Aorta (tissue), 5 donors: Measurements from ENCODE around the gene SNX20. TPM values are rescaled to one million over a fixed set of nuclear protein-coding genes. Genes with fewer than 3 reads are reported as not detected.

Experiments used
- ATAC-seq: fragments of 200-7000 bp; cut with Tn5 transposase; one replicate; pipeline ENCODE4 v1.9.1; 2022; ENCODE audit warnings: moderate library complexity; ENCODE audit not compliant: low FRiP score
- DNase-seq, 2 donors: peaks; one replicate each; pipeline ENCODE4 v3.0.0-alpha.2; 2020
- H3K27ac ChIP-seq, 2 donors: one replicate each; pipeline ENCODE4 v1.5.1; 2013; ENCODE audit warnings: low read length in 2 of 2, mild to moderate bottlenecking in 2 of 2, moderate library complexity in 2 of 2, control low read depth in 1 of 2, inconsistent platforms in 1 of 2, low read depth in 1 of 2
- H3K27me3 ChIP-seq, 2 donors: one replicate each; pipeline ENCODE4 v1.6.1; 2013; ENCODE audit warnings: control low read depth in 1 of 2, low read length in 1 of 2, mild to moderate bottlenecking in 1 of 2, moderate library complexity in 1 of 2; ENCODE audit not compliant: insufficient read depth in 2 of 2, control insufficient read depth in 1 of 2
- H3K36me3 ChIP-seq, 2 donors: one replicate each; pipeline ENCODE4 v1.6.1; 2013; ENCODE audit warnings: control low read depth in 1 of 2, low read length in 1 of 2, mild to moderate bottlenecking in 1 of 2; ENCODE audit not compliant: insufficient read depth in 2 of 2, control insufficient read depth in 1 of 2
- H3K4me1 ChIP-seq, 2 donors: one replicate each; pipeline ENCODE4 v1.6.1; 2013; ENCODE audit warnings: low read length in 2 of 2, control low read depth in 1 of 2, mild to moderate bottlenecking in 1 of 2, moderate library complexity in 1 of 2; ENCODE audit not compliant: insufficient read depth in 2 of 2, control insufficient read depth in 1 of 2
- H3K4me3 ChIP-seq, 2 donors: one replicate each; pipeline ENCODE4 v1.5.1; 2013; ENCODE audit warnings: low read length in 2 of 2, control low read depth in 1 of 2, mild to moderate bottlenecking in 1 of 2
- H3K9me3 ChIP-seq: one replicate; pipeline ENCODE4 v1.6.1; 2013; ENCODE audit warnings: mild to moderate bottlenecking, low read length; ENCODE audit not compliant: control insufficient read depth
- WGBS, 2 donors: extraction: QIAGEN DNeasy Blood & Tissue Kit; methylation state at CpG; one replicate each; pipeline ENCODE4 v1.1.7; 2013; 5-methylcytosine and 5-hydroxymethylcytosine counted together
- intact Hi-C, 2 donors: fragments of 100-400 bp; cut with DNase I; formaldehyde crosslinking; loops; one replicate each; pipeline versions ENCODE4 v1.14.2 to v1.15.0; 2022
- polyA plus RNA-seq, 2 donors: library from polyadenylated mRNA; stranded (reverse); fragments of 200-250 nt; gene quantifications; one replicate each; pipeline ENCODE4 v1.2.3, GENCODE V29; 2013
- total RNA-seq, 2 donors: library from RNA; stranded (reverse); fragmentation: NEBNext Ultra II Directional; extraction: Animal tissue kit (Norgen Biotek cat#: 25700); gene quantifications; one replicate each; pipeline ENCODE4 v1.2.1, GENCODE V29; 2021
- donor health status: healthy with polysubstance abuse.
- donor health status: Bipolar disorder and iron deficiency.
- donor health status: DM: no; HTN: no; CAD: no.
- donor health status: DM: no; HTN: no; CAD: no.
- donor health status: DM: yes; HTN: yes; CAD: no.

The SNX20 gene
- total and polyA plus RNA-seq, 4 donors: 0.41 to 5.0 (median 2.2) TPM

DNA sequence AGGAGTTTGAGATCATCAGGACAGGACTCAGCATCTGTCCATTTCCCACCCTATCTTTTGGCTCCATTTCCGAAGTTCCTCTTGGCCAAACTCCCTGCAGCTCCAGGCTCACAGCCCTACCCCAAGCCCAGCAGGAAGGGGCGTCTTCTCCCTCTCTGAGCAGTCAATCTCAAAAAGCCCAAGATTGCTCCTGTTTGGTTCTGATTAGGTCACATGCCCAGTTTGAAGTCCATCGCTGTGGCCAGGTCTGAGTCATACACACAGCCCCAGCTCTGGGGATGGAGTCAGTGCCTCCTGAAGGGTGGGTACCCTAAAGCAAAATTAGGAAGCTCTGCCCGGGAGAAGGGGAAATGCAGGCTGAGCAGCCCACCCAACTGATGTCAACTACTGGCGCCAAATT, 23.9 kb downstream of the SNX20 start:
- 34 to 44% methylated on average over 5 of the region's 5 CpGs for WGBS, 2 donors
- H3K27me3 ChIP-seq: no peaks in the 10 kb centered on the region
- ATAC-seq: peak; percentile 55
- H3K27ac ChIP-seq: no peak overlapping the region
- DNase-seq: no peak
- H3K4me1 ChIP-seq: no peaks in the 10 kb centered on the region
- no peaks in the 10 kb centered on the region for H3K36me3 ChIP-seq
- H3K4me3 ChIP-seq: no peak overlapping the region
- no peaks in the 10 kb centered on the region for H3K9me3 ChIP-seq
- intact Hi-C loops: no loop called here

GRCh38 chr16:50655558-50656055, 25.5 kb downstream of the SNX20 start:
- intact Hi-C loops: no loop called here

GRCh38 chr16:50653633-50654519, 27.2 kb downstream of the SNX20 start:
- no peaks in the 10 kb centered on the region for H3K4me1 ChIP-seq
- no peaks in the 10 kb centered on the region for H3K27me3 ChIP-seq
- no peak for DNase-seq
- no peaks in the 10 kb centered on the region for H3K9me3 ChIP-seq
- no peak overlapping the region for H3K4me3 ChIP-seq
- H3K36me3 ChIP-seq: peaks cover 0 to 2% of the 10 kb centered on the region in 2 donors
- H3K27ac ChIP-seq: no peak overlapping the region
- intact Hi-C loops: no loop called here
- no peak for ATAC-seq
- WGBS, 2 donors: 76 to 78% methylated on average over 11 of the region's 11 CpGs

More at GRCh38 chr16:50655558-50656055, 25.5 kb downstream of the SNX20 start:
- DNase-seq (no peak), ATAC-seq (no peak)
- no peak overlapping the region for H3K27ac ChIP-seq
- H3K36me3 ChIP-seq: no peaks in the 10 kb centered on the region
- 95 to 97% methylated on average over 3 of the region's 3 CpGs for WGBS, 2 donors
- no peak overlapping the region for H3K4me3 ChIP-seq
- no peaks in the 10 kb centered on the region for H3K9me3 ChIP-seq
- no peaks in the 10 kb centered on the region for H3K27me3 ChIP-seq
- no peaks in the 10 kb centered on the region for H3K4me1 ChIP-seq

- H3K4me3 ChIP-seq: no peak overlapping the region
- no peaks in the 10 kb centered on the region for H3K9me3 ChIP-seq
- intact Hi-C loops: no loop called here
- no peaks in the 10 kb centered on the region for H3K4me1 ChIP-seq
- WGBS, 2 donors: 81 to 85% methylated on average over 14 of the region's 14 CpGs
- H3K27ac ChIP-seq: no peak overlapping the region
- H3K36me3 ChIP-seq: peaks cover 0 to 3% of the 10 kb centered on the region in 2 donors
- DNase-seq (no peak), ATAC-seq (no peak)
- no peaks in the 10 kb centered on the region for H3K27me3 ChIP-seq
These were observed 28.2 kb downstream of the SNX20 start for GRCh38 chr16:50652836-50653425.

- 98 to 100% methylated on average over 3 of the region's 3 CpGs for WGBS, 2 donors
- no peaks in the 10 kb centered on the region for H3K9me3 ChIP-seq
- H3K4me1 ChIP-seq: no peaks in the 10 kb centered on the region
- H3K36me3 ChIP-seq: peaks cover 0 to 3% of the 10 kb centered on the region in 2 donors
- intact Hi-C loops: no loop called here
- DNase-seq: no peak
- no peaks in the 10 kb centered on the region for H3K27me3 ChIP-seq
- H3K27ac ChIP-seq: no peak overlapping the region
- no peak overlapping the region for H3K4me3 ChIP-seq
- ATAC-seq: no peak
These were observed 29.2 kb downstream of the SNX20 start for GRCh38 chr16:50651835-50652438.

GRCh38 chr16:50646345-50646744, 34.8 kb downstream of the SNX20 start:
- intact Hi-C loops: no loop called here
- 78 to 84% methylated on average over 8 of the region's 8 CpGs for WGBS, 2 donors

GRCh38 chr16:50645563-50646220, 35.4 kb downstream of the SNX20 start:
- no peak for ATAC-seq

More at GRCh38 chr16:50646345-50646744, 34.8 kb downstream of the SNX20 start:
- no peak overlapping the region for H3K27ac ChIP-seq
- H3K27me3 ChIP-seq: no peaks in the 10 kb centered on the region
- H3K36me3 ChIP-seq: peaks cover 0 to 3% of the 10 kb centered on the region in 2 donors
- no peak overlapping the region for H3K4me3 ChIP-seq
- no peaks in the 10 kb centered on the region for H3K9me3 ChIP-seq
- no peaks in the 10 kb centered on the region for H3K4me1 ChIP-seq
- DNase-seq (no peak), ATAC-seq (no peak)

DNA sequence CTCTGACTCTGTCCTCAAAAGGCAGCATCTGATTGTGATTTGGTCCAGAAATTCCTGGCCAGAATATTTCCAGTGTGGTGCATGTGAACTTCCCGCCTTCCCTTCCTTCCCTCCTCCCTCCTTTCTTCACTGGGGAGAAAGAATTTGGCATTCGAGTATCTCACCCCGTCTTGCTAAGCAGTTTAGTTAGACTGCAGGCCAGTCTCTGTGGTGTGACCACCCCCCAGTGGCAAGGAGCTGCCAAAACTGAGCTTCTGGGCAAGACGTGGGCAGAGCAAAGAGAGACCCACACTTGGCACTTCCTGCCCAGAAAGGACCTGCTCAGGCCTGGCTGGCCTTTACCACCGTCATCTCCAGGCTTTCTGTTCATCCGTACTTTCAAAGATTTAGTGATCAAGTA, 36.4 kb downstream of the SNX20 start:
- intact Hi-C loops: no loop called here
- no peak overlapping the region for H3K27ac ChIP-seq
- H3K27me3 ChIP-seq: no peaks in the 10 kb centered on the region
- ATAC-seq: peak; percentile 48
- H3K9me3 ChIP-seq: no peaks in the 10 kb centered on the region
- WGBS, 2 donors: 8 to 11% methylated on average over 6 of the region's 6 CpGs
- H3K36me3 ChIP-seq: peaks cover 0 to 3% of the 10 kb centered on the region in 2 donors
- no peak overlapping the region for H3K4me3 ChIP-seq
- no peak for DNase-seq
- H3K4me1 ChIP-seq: no peaks in the 10 kb centered on the region

More at GRCh38 chr16:50645563-50646220, 35.4 kb downstream of the SNX20 start:
- H3K27ac ChIP-seq: no peak overlapping the region
- intact Hi-C loops: no loop called here
- no peaks in the 10 kb centered on the region for H3K27me3 ChIP-seq
- no peaks in the 10 kb centered on the region for H3K9me3 ChIP-seq
- H3K4me1 ChIP-seq: no peaks in the 10 kb centered on the region
- WGBS, 2 donors: 82 to 87% methylated on average over 20 of the region's 20 CpGs
- DNase-seq: no peak
- H3K36me3 ChIP-seq: peaks cover 0 to 3% of the 10 kb centered on the region in 2 donors
- no peak overlapping the region for H3K4me3 ChIP-seq
